SK-N-SH (cell line): ENCODE results near the gene SPOCK1.

ENCODE experiments used
- MAX ChIP-seq: IDR thresholded peaks from 2 replicates; pipeline ENCODE4 v1.4.0; 2012; ENCODE audit warnings: low read depth
- TEAD4 ChIP-seq: IDR thresholded peaks from 2 replicates; pipeline ENCODE4 v1.4.0; 2012; ENCODE audit warnings: mild to moderate bottlenecking, borderline replicate concordance; ENCODE audit not compliant: insufficient read depth
- TF ChIP-seq, protein P1 (sequence below): fragments of 200-600 bp; sonication (generic); IDR thresholded peaks from 2 replicates; pipeline ENCODE4 v1.6.1; 2017; ENCODE audit warnings: antibody characterized with exemption, mild to moderate bottlenecking, moderate library complexity

DNA sequence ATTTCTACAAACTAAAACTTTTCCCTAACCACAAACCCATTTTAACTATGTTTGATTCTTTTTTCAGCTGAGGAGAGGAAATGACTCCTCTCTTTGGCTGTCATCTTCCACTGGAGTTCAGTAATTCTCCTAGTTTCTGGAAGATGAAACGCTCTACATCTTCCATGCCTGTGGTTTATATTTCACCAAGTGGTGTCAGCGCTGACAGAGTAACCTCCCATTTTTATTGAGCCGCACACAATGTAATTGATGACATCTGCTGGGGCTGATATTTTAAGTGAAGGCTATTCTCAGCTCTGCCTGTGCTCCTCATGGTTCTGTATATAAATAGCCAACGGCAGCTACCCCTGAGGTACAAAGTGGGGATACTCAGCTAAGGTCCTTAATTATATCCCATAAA, 234.6 kb downstream of the SPOCK1 start:
- TF ChIP-seq, protein P1, sequence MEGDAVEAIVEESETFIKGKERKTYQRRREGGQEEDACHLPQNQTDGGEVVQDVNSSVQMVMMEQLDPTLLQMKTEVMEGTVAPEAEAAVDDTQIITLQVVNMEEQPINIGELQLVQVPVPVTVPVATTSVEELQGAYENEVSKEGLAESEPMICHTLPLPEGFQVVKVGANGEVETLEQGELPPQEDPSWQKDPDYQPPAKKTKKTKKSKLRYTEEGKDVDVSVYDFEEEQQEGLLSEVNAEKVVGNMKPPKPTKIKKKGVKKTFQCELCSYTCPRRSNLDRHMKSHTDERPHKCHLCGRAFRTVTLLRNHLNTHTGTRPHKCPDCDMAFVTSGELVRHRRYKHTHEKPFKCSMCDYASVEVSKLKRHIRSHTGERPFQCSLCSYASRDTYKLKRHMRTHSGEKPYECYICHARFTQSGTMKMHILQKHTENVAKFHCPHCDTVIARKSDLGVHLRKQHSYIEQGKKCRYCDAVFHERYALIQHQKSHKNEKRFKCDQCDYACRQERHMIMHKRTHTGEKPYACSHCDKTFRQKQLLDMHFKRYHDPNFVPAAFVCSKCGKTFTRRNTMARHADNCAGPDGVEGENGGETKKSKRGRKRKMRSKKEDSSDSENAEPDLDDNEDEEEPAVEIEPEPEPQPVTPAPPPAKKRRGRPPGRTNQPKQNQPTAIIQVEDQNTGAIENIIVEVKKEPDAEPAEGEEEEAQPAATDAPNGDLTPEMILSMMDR = no peak
- TF ChIP-seq TEAD4 = no peak
- TF ChIP-seq MAX = no peak
